Adrenal gland (tissue), 12 donors: ENCODE measurements around the gene ATF6. TPM values are rescaled to one million over a fixed set of nuclear protein-coding genes. Genes with fewer than 3 reads are reported as not detected.

Experiments
- DNase-seq, 7 donors: peaks; one replicate each; pipeline ENCODE4 v3.0.0-alpha.2; 2019 to 2020
- H3K27ac ChIP-seq, 5 donors: fragments of 200-600 bp; sonication (generic) in 4 of 5; 1 replicate in 3 of 5; 2 replicates in 2 of 5; pipeline versions ENCODE4 v1.5.1 to v1.8.0; 2016 to 2020; ENCODE audit warnings: mild to moderate bottlenecking in 1 of 5
- H3K27me3 ChIP-seq: fragments of 200-600 bp; 2 replicates; pipeline ENCODE4 v1.8.0; 2021
- H3K36me3 ChIP-seq, 2 donors: fragments of 200-600 bp; replicated peaks in 1 of 2; 1 replicate in 1 of 2; 2 replicates in 1 of 2; pipeline versions ENCODE4 v1.5.1 to v1.8.0; 2018 to 2022
- H3K4me1 ChIP-seq, 2 donors: fragments of 200-600 bp; replicated peaks in 1 of 2; 1 replicate in 1 of 2; 2 replicates in 1 of 2; pipeline versions ENCODE4 v1.5.1 to v1.8.0; 2018 to 2021
- H3K4me3 ChIP-seq, 4 donors: fragments of 200-600 bp; sonication (generic) in 3 of 4; one replicate each; pipeline ENCODE4 v1.5.1; 2016 to 2018
- H3K9me3 ChIP-seq, 3 donors: fragments of 200-600 bp; sonication (generic) in 1 of 3; replicated peaks in 1 of 3; 1 replicate in 2 of 3; 2 replicates in 1 of 3; pipeline versions ENCODE4 v1.5.1 to v1.8.0; 2016 to 2021
- CTCF ChIP-seq, 6 experiments: fragments of 450-650 bp in 4 of 6; fragments of 200-600 bp in 2 of 6; sonication (generic) in 1 of 6; IDR thresholded peaks; 1 replicate in 5 of 6; 2 replicates in 1 of 6; pipeline versions ENCODE4 v1.5.1 to v1.8.0; 2016 to 2021; ENCODE audit warnings: antibody characterized with exemption in 6 of 6, mild to moderate bottlenecking in 2 of 6, moderate library complexity in 1 of 6
- POLR2A ChIP-seq, 2 donors: fragments of 450-650 bp; IDR thresholded peaks; one replicate each; pipeline ENCODE4 v1.6.1; 2017; ENCODE audit warnings: antibody characterized with exemption in 2 of 2, mild to moderate bottlenecking in 2 of 2, moderate library complexity in 1 of 2
- WGBS, 4 donors: extraction: QIAGEN DNeasy Blood & Tissue Kit in 2 of 4; methylation state at CpG; one replicate each; pipeline versions ENCODE4 v1.1.5 to v1.1.7; 2013 to 2017; 5-methylcytosine and 5-hydroxymethylcytosine counted together
- intact Hi-C, 2 donors: fragments of 100-400 bp; cut with DNase I; formaldehyde crosslinking; loops; one replicate each; pipeline versions ENCODE4 v1.14.1 to v1.15.0; 2022 to 2023
- polyA plus RNA-seq, 3 donors: library from polyadenylated mRNA; stranded (reverse); fragments of 200-250 nt in 2 of 3; fragments of 350-450 nt in 1 of 3; fragmentation: Illumina TruSeq in 1 of 3; extraction: RNeasy Lipid Tissue Mini Kit (QIAGEN cat#74804) in 1 of 3; gene quantifications; one replicate each; pipeline ENCODE4 v1.2.3, GENCODE V29; 2013 to 2014
- total RNA-seq, 9 donors: library from RNA; depleted of rRNA in 4 of 9; stranded (reverse); fragments of >200 nt in 4 of 9; fragments of 120-200 nt in 1 of 9; fragmentation: NEBNext Ultra II Directional in 1 of 9; extraction: Animal tissue kit (Norgen Biotek cat#: 25700) in 1 of 9; gene quantifications; one replicate each; pipeline versions ENCODE4 v1.1.0 to v1.2.4, GENCODE V29; 2013 to 2023
- donor health status: healthy with polysubstance abuse.
- donor health status: Bipolar disorder and iron deficiency.
- donor health status: DM: yes; HTN: yes; CAD: no.
- donor health status: DM: no; HTN: no; CAD: no.
- donor health status: DM: no; HTN: no; CAD: no.
- donor health status: DM: yes; HTN: yes; CAD: no.

Gene ATF6
- total and polyA plus RNA-seq, 12 donors = 3.5 to 34.2 (median 28.0) TPM

- Histone ChIP-seq H3K27me3 (no peaks in the 10 kb centered on the region), H3K4me3 (no peak overlapping the region), H3K27ac (no peak overlapping the region), H3K36me3 (no peaks in the 10 kb centered on the region), H3K9me3 (no peaks in the 10 kb centered on the region), H3K4me1 (peaks cover 6 to 26% of the 10 kb centered on the region in 2 donors)
- no peak for DNase-seq
- WGBS, 4 donors = 46 to 57% (median 49%) methylated on average over 2 of the region's 2 CpGs
- intact Hi-C loops = no loop called here
- no peak for TF ChIP-seq POLR2A (IDR thresholded peaks at IDR 0.05)
- TF ChIP-seq CTCF (IDR thresholded peaks at IDR 0.05) = no peak
Observed at GRCh38 chr1:161872506-161872905, 106.4 kb downstream of the ATF6 start.

- Histone ChIP-seq H3K4me3 (no peak overlapping the region), H3K27me3 (no peaks in the 10 kb centered on the region), H3K4me1 (peaks cover 0 to 7% of the 10 kb centered on the region in 2 donors), H3K36me3 (no peaks in the 10 kb centered on the region), H3K9me3 (no peaks in the 10 kb centered on the region), H3K27ac (no peak overlapping the region)
- intact Hi-C loops = no loop called here
- WGBS, 4 donors = 91 to 100% (median 95%) methylated on average over 1 of the region's 1 CpG
- TF ChIP-seq POLR2A (IDR thresholded peaks at IDR 0.05) = no peak
- no peak for TF ChIP-seq CTCF (IDR thresholded peaks at IDR 0.05)
- DNase-seq = no peak
Observed at GRCh38 chr1:161879261-161879660, 113.1 kb downstream of the ATF6 start.

- Histone ChIP-seq H3K4me3 (peak overlapping the region in 1 of 4 donors; percentile 2), H3K27me3 (no peaks in the 10 kb centered on the region), H3K36me3 (no peaks in the 10 kb centered on the region), H3K9me3 (no peaks in the 10 kb centered on the region), H3K27ac (no peak overlapping the region), H3K4me1 (peaks cover 5 to 18% of the 10 kb centered on the region in 2 donors)
- intact Hi-C loops = no loop called here
- WGBS, 4 donors = 70 to 86% (median 74%) methylated on average over 2 of the region's 2 CpGs
- no peak for DNase-seq
- TF ChIP-seq POLR2A (IDR thresholded peaks at IDR 0.05) = no peak
- no peak for TF ChIP-seq CTCF (IDR thresholded peaks at IDR 0.05)
Observed at GRCh38 chr1:161884475-161884874, 118.4 kb downstream of the ATF6 start.

- TF ChIP-seq POLR2A (IDR thresholded peaks at IDR 0.05) = no peak
- no peak for TF ChIP-seq CTCF (IDR thresholded peaks at IDR 0.05)
- intact Hi-C loops = no loop called here
- no peaks in the 10 kb centered on the region for H3K9me3 ChIP-seq
- no peak overlapping the region for H3K4me3 ChIP-seq
- H3K27ac ChIP-seq = no peak overlapping the region
- no peak for DNase-seq
- H3K4me1 ChIP-seq = peaks cover 5 to 18% of the 10 kb centered on the region in 2 donors
- no peaks in the 10 kb centered on the region for H3K36me3 ChIP-seq
- WGBS, 4 donors = 88 to 100% (median 92%) methylated on average over 1 of the region's 1 CpG
- H3K27me3 ChIP-seq = no peaks in the 10 kb centered on the region
Observed at GRCh38 chr1:161885003-161885402, 118.9 kb downstream of the ATF6 start.
